Measurements from ENCODE around the gene TAF1C.

DNA sequence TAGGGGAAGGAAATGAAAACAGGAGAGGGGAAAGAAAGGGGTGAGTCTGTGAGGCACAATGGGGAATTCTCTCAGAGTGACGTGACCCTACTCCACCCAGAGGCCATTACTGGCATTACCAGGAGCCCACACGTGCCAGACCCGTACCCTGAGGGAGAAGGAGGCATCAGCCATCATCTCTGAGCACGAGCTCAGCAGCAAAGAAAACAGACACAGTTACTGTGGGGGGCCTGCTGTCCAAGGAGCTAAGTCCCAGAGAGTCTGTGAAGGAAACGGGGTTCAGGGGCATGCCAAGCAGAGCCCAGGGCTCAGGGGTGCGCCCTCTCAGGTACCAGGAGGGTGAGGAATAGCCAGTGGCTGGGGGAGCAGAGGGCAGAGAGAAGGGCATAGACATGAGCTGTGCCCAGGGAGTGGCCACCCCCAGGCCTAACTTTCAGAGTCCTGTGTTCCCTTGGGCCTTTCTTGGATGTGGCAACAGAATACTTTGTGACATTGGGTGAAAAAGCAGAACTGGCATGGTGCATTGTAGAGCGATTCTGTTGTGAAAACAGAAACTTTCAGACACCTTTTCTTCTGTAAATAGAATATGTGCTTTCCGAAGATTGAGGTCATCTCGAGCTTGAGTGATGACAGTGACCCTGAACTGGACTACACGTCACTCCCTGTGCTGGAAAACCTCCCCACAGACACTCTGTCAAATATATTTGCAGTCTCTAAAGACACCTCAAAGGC is 11.3 kb downstream of the TAF1C start:
- TF ChIP-seq, protein P1, sequence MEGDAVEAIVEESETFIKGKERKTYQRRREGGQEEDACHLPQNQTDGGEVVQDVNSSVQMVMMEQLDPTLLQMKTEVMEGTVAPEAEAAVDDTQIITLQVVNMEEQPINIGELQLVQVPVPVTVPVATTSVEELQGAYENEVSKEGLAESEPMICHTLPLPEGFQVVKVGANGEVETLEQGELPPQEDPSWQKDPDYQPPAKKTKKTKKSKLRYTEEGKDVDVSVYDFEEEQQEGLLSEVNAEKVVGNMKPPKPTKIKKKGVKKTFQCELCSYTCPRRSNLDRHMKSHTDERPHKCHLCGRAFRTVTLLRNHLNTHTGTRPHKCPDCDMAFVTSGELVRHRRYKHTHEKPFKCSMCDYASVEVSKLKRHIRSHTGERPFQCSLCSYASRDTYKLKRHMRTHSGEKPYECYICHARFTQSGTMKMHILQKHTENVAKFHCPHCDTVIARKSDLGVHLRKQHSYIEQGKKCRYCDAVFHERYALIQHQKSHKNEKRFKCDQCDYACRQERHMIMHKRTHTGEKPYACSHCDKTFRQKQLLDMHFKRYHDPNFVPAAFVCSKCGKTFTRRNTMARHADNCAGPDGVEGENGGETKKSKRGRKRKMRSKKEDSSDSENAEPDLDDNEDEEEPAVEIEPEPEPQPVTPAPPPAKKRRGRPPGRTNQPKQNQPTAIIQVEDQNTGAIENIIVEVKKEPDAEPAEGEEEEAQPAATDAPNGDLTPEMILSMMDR (conservative IDR thresholded peaks at IDR 0.05) = peak; percentile 87
- TF ChIP-seq EZH2 (IDR thresholded peaks at IDR 0.05; ENCODE audit: low read depth) = no peak
